ENCODE data around the gene CASZ1. TPM values are rescaled to one million over a fixed set of nuclear protein-coding genes. Genes with fewer than 3 reads are reported as not detected.

Gene CASZ1
- total RNA-seq, 1 experiment from 2014 or later = 11.1 TPM

- TF ChIP-seq, protein P1, sequence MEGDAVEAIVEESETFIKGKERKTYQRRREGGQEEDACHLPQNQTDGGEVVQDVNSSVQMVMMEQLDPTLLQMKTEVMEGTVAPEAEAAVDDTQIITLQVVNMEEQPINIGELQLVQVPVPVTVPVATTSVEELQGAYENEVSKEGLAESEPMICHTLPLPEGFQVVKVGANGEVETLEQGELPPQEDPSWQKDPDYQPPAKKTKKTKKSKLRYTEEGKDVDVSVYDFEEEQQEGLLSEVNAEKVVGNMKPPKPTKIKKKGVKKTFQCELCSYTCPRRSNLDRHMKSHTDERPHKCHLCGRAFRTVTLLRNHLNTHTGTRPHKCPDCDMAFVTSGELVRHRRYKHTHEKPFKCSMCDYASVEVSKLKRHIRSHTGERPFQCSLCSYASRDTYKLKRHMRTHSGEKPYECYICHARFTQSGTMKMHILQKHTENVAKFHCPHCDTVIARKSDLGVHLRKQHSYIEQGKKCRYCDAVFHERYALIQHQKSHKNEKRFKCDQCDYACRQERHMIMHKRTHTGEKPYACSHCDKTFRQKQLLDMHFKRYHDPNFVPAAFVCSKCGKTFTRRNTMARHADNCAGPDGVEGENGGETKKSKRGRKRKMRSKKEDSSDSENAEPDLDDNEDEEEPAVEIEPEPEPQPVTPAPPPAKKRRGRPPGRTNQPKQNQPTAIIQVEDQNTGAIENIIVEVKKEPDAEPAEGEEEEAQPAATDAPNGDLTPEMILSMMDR (IDR thresholded peaks at IDR 0.05; ENCODE audit: unreplicated experiment) = no peak
- no peaks in the 10 kb centered on the region for H3K27me3 Mint-ChIP-seq (ENCODE audit: insufficient read depth, unreplicated experiment)
- H3K27ac Mint-ChIP-seq (ENCODE audit: low read depth, unreplicated experiment) = no peak overlapping the region
- H3K4me1 Mint-ChIP-seq (ENCODE audit: insufficient read depth, unreplicated experiment) = no peaks in the 10 kb centered on the region
- H3K4me3 Mint-ChIP-seq (ENCODE audit: unreplicated experiment) = no peak overlapping the region
- peaks cover 5% of the 10 kb centered on the region for H3K36me3 Mint-ChIP-seq (ENCODE audit: insufficient read depth, unreplicated experiment)
- no peaks in the 10 kb centered on the region for H3K9me3 Mint-ChIP-seq (ENCODE audit: unreplicated experiment)
- ChIA-PET POLR2A (interaction anchor here (0.7 kb wide), 1 partner anchor 8 kb away, joined by 3 read pairs; no protein-coding TSS in a partner anchor), CTCF (no interaction called here)
- intact Hi-C loops (cut with micrococcal nuclease) = no loop called here
- BruUV-seq (replicated peaks) = no TSS peak
- no peak for DNase-seq (ENCODE audit: unreplicated experiment)
These were observed 181.1 kb downstream of the CASZ1 start for GRCh38 chr1:10615332-10615731.

DNA sequence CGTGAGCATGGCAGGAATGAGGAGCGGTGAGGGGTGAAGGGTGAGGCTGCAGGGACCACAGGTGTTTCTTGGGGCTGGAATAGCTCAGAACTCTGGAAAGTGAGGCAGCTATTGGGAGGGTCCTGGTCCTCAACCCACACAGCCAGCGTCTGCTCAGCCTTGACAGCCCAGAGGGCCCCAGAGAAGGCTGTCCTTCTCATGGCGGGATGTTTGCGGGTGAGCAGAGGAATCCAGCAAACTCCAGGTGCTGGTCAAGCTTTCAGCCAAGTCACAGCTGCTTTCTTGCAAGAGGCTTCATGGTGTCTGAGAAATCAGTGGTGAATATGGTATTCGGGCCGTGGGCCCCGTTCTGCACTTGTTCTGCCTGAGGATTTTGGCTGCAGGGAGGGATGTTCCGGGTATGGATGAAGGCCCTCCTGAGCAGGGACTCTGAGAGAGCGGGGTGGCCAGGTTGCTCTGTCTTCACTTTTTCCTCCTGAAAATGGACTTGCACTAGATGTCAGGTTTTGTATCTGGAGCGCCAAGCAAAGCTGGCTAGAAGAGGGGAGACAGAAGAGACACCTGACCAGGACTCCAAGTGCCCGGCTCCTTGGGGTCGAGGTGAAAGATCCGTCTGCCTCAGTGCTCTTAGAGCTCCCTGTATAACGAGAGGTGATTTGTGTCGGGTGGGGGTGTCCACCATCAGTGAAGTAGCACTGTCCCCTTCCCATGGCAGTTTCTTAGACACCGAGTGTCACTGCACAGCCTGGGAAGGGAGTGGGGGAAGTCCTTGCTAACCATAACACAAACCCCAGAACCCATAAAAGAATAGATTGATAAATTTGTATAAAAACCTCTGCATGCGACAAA, 181.8 kb downstream of the CASZ1 start:
- intact Hi-C loops (cut with micrococcal nuclease) = no loop called here
- H3K27ac Mint-ChIP-seq (ENCODE audit: low read depth, unreplicated experiment) = no peak overlapping the region
- CTCF ChIA-PET = interaction anchor here (0.6 kb wide), 1 partner anchor 257 kb away, joined by 3 read pairs; no protein-coding TSS in a partner anchor
- POLR2A ChIA-PET = interaction anchor here (0.6 to 1.1 kb wide), 5 partner anchors 9 to 137 kb away, joined by 3 to 4 read pairs (median 3); no protein-coding TSS in a partner anchor
- TF ChIP-seq, protein P1 (IDR thresholded peaks at IDR 0.05; ENCODE audit: unreplicated experiment) = no peak
- no peak overlapping the region for H3K4me3 Mint-ChIP-seq (ENCODE audit: unreplicated experiment)
- no TSS peak for BruUV-seq (replicated peaks)
- H3K4me1 Mint-ChIP-seq (ENCODE audit: insufficient read depth, unreplicated experiment) = no peaks in the 10 kb centered on the region
- DNase-seq (ENCODE audit: unreplicated experiment) = no peak
- no peaks in the 10 kb centered on the region for H3K27me3 Mint-ChIP-seq (ENCODE audit: insufficient read depth, unreplicated experiment)
- peaks cover 5% of the 10 kb centered on the region for H3K36me3 Mint-ChIP-seq (ENCODE audit: insufficient read depth, unreplicated experiment)
- H3K9me3 Mint-ChIP-seq (ENCODE audit: unreplicated experiment) = no peaks in the 10 kb centered on the region

DNA sequence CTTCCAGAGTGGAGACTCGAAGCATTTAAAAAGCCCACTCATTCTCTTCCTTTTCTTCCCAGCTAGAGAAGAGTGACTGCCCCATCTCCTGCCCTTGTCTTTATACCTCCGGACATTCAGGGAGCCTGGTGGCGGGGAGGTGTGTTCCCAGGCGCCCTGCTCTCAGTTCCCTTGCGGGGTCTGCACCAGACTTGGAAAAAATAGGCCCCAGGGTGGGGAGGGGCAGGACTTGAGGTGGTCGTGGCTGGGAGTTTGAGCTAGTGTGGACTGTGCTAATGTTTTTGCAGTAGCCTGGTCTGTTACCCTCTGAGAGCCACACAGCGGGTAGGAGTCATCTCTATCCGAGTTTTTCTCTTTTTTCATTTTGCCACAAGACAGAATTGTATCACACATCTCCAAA, 182.6 kb downstream of the CASZ1 start:
- POLR2A ChIA-PET = interaction anchor here (0.6 to 1.1 kb wide), 3 partner anchors 11 to 770 kb away, joined by 3 to 4 read pairs (median 4); no protein-coding TSS in a partner anchor
- no peaks in the 10 kb centered on the region for H3K9me3 Mint-ChIP-seq (ENCODE audit: unreplicated experiment)
- intact Hi-C loops (cut with micrococcal nuclease) = no loop called here
- no peak overlapping the region for H3K27ac Mint-ChIP-seq (ENCODE audit: low read depth, unreplicated experiment)
- no peak overlapping the region for H3K4me3 Mint-ChIP-seq (ENCODE audit: unreplicated experiment)
- H3K4me1 Mint-ChIP-seq (ENCODE audit: insufficient read depth, unreplicated experiment) = no peaks in the 10 kb centered on the region
- TF ChIP-seq, protein P1 (IDR thresholded peaks at IDR 0.05; ENCODE audit: unreplicated experiment) = no peak
- BruUV-seq (replicated peaks) = no TSS peak
- CTCF ChIA-PET = no interaction called here
- DNase-seq (ENCODE audit: unreplicated experiment) = no peak
- peaks cover 5% of the 10 kb centered on the region for H3K36me3 Mint-ChIP-seq (ENCODE audit: insufficient read depth, unreplicated experiment)
- H3K27me3 Mint-ChIP-seq (ENCODE audit: insufficient read depth, unreplicated experiment) = no peaks in the 10 kb centered on the region

GRCh38 chr1:10613340-10613739, 183.1 kb downstream of the CASZ1 start:
- no peak for DNase-seq (ENCODE audit: unreplicated experiment)
- TF ChIP-seq, protein P1 (IDR thresholded peaks at IDR 0.05; ENCODE audit: unreplicated experiment) = no peak
- ChIA-PET POLR2A (interaction anchor here (0.6 to 1.1 kb wide), 3 partner anchors 18 to 771 kb away, joined by 3 to 4 read pairs (median 3); no protein-coding TSS in a partner anchor), CTCF (no interaction called here)
- BruUV-seq (replicated peaks) = no TSS peak
- H3K36me3 Mint-ChIP-seq (ENCODE audit: insufficient read depth, unreplicated experiment) = peaks cover 5% of the 10 kb centered on the region
- no peak overlapping the region for H3K4me3 Mint-ChIP-seq (ENCODE audit: unreplicated experiment)
- no peak overlapping the region for H3K27ac Mint-ChIP-seq (ENCODE audit: low read depth, unreplicated experiment)
- H3K27me3 Mint-ChIP-seq (ENCODE audit: insufficient read depth, unreplicated experiment) = no peaks in the 10 kb centered on the region
- intact Hi-C loops (cut with micrococcal nuclease) = no loop called here
- no peaks in the 10 kb centered on the region for H3K4me1 Mint-ChIP-seq (ENCODE audit: insufficient read depth, unreplicated experiment)
- H3K9me3 Mint-ChIP-seq (ENCODE audit: unreplicated experiment) = no peaks in the 10 kb centered on the region

All from MCF 10A (cell line).